Sigmoid colon (tissue), 7 donors: ENCODE measurements around the gene FIGLA. TPM values are rescaled to one million over a fixed set of nuclear protein-coding genes. Genes with fewer than 3 reads are reported as not detected.

Source experiments
- DNase-seq: peaks from one replicate; pipeline ENCODE4 v3.0.0-alpha.2; 2019
- H3K27ac ChIP-seq, 4 donors: fragments of 200-600 bp; sonication (generic); one replicate each; pipeline ENCODE4 v1.5.1; 2016 to 2019; ENCODE audit warnings: mild to moderate bottlenecking in 1 of 4
- H3K27me3 ChIP-seq, 3 donors: fragments of 200-600 bp; sonication (generic); one replicate each; pipeline ENCODE4 v1.5.1; 2019; ENCODE audit warnings: mild to moderate bottlenecking in 1 of 3
- H3K36me3 ChIP-seq, 4 donors: fragments of 200-600 bp; sonication (generic); one replicate each; pipeline ENCODE4 v1.5.1; 2016 to 2019
- H3K4me1 ChIP-seq, 4 donors: fragments of 200-600 bp; sonication (generic); one replicate each; pipeline ENCODE4 v1.5.1; 2017 to 2019
- H3K4me3 ChIP-seq, 4 donors: fragments of 200-600 bp; sonication (generic); one replicate each; pipeline ENCODE4 v1.5.1; 2017 to 2019; ENCODE audit warnings: mild to moderate bottlenecking in 2 of 4, moderate library complexity in 1 of 4
- H3K9me3 ChIP-seq, 4 donors: fragments of 200-600 bp in 3 of 4; sonication (generic) in 3 of 4; one replicate each; pipeline versions ENCODE4 v1.5.1 to v1.6.1; 2013 to 2019
- EP300 ChIP-seq, 4 donors: sonication (generic); formaldehyde crosslinking; IDR thresholded peaks; one replicate each; pipeline ENCODE4 v1.6.1; 2017; ENCODE audit warnings: antibody characterized with exemption in 4 of 4
- POLR2A ChIP-seq, 2 donors: fragments of 450-650 bp; IDR thresholded peaks; one replicate each; pipeline ENCODE4 v1.6.1; 2016; ENCODE audit warnings: antibody characterized with exemption in 2 of 2, mild to moderate bottlenecking in 2 of 2, moderate library complexity in 2 of 2
- POLR2AphosphoS5 ChIP-seq, 4 donors: sonication (generic); formaldehyde crosslinking; IDR thresholded peaks; one replicate each; pipeline ENCODE4 v1.6.1; 2017; ENCODE audit warnings: antibody characterized with exemption in 4 of 4
- WGBS, 2 donors: extraction: QIAGEN DNeasy Blood & Tissue Kit; methylation state at CpG; one replicate each; pipeline ENCODE4 v1.1.7; 2013; 5-methylcytosine and 5-hydroxymethylcytosine counted together
- intact Hi-C: fragments of 100-400 bp; cut with DNase I; formaldehyde crosslinking; loops from one replicate; pipeline ENCODE4 v1.15.1; 2023
- polyA plus RNA-seq, 3 donors: library from polyadenylated mRNA; stranded (reverse); fragments of 200-250 nt; gene quantifications; one replicate each; pipeline ENCODE4 v1.2.3, GENCODE V29; 2013
- small RNA-seq, 3 donors: library from RNA; depleted of rRNA; stranded (forward); fragments of <200 nt; gene quantifications; one replicate each; pipeline ENCODE3, GENCODE V24; 2016
- total RNA-seq, 4 donors: library from RNA; depleted of rRNA; stranded (reverse); fragments of >200 nt; gene quantifications; one replicate each; pipeline ENCODE4 v1.1.0, GENCODE V29; 2016
- TF ChIP-seq, protein P1 (sequence below), 4 experiments: fragments of 450-650 bp in 3 of 4; fragments of 200-600 bp in 1 of 4; IDR thresholded peaks; one replicate each; pipeline ENCODE4 v1.5.1; 2016 to 2019; ENCODE audit warnings: antibody characterized with exemption in 4 of 4, mild to moderate bottlenecking in 3 of 4, moderate library complexity in 2 of 4
- donor health status: healthy with polysubstance abuse.
- donor health status: Bipolar disorder and iron deficiency.
- donor health status: healthy.

Gene FIGLA
- total and polyA plus RNA-seq, 7 donors, result not detected

DNA sequence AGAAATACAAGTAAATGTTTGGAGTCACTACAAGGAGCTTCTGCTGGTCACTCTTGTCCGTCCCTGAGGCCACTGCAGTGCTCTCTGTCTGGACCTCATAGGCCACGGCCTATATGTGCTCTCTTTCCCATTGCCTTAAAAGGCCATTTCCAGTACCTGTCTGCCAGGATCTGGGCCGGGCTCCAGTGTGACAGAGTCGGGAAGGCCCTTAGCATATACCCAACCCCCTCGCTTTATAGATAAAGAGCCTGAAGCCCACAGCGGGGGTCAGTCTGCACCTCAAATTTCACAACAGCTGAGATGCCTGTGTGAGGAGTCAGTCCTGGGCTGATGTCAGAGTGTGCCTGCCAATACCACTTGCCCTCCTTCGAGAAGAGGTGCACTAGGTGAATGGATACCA, 62.3 kb downstream of the FIGLA start:
- intact Hi-C loops, result no loop called here
- Histone ChIP-seq H3K4me1 (no peaks in the 10 kb centered on the region), H3K27me3 (no peaks in the 10 kb centered on the region), H3K4me3 (no peak overlapping the region), H3K9me3 (no peaks in the 10 kb centered on the region), H3K27ac (no peak overlapping the region), H3K36me3 (no peaks in the 10 kb centered on the region)
- 75 to 79% methylated on average over 7 of the region's 7 CpGs for WGBS, 2 donors
- TF ChIP-seq, protein P1, sequence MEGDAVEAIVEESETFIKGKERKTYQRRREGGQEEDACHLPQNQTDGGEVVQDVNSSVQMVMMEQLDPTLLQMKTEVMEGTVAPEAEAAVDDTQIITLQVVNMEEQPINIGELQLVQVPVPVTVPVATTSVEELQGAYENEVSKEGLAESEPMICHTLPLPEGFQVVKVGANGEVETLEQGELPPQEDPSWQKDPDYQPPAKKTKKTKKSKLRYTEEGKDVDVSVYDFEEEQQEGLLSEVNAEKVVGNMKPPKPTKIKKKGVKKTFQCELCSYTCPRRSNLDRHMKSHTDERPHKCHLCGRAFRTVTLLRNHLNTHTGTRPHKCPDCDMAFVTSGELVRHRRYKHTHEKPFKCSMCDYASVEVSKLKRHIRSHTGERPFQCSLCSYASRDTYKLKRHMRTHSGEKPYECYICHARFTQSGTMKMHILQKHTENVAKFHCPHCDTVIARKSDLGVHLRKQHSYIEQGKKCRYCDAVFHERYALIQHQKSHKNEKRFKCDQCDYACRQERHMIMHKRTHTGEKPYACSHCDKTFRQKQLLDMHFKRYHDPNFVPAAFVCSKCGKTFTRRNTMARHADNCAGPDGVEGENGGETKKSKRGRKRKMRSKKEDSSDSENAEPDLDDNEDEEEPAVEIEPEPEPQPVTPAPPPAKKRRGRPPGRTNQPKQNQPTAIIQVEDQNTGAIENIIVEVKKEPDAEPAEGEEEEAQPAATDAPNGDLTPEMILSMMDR (IDR thresholded peaks at IDR 0.05), result no peak
- no peak for TF ChIP-seq EP300 (IDR thresholded peaks at IDR 0.05)
- TF ChIP-seq POLR2AphosphoS5 (IDR thresholded peaks at IDR 0.05), result no peak
- no peak for TF ChIP-seq POLR2A (IDR thresholded peaks at IDR 0.05)
- DNase-seq, result no peak

Small RNA genes lying within 50 kb of the gene (small RNA-seq; reads per million reads assigned to genes)
- gene HMGN2P21, result 0 reads per million in 3 donors

Other genes with a start within 250 kb of the FIGLA start
- gene TGFA, start 236.8 kb downstream of the FIGLA start, total RNA-seq, result 1 to 10 TPM in 2 of 4 donors, under 1 TPM in 1, not detected in 1; 0.33 to 3.2 (median 1.1) TPM
- gene TGFA, start 236.8 kb downstream of the FIGLA start, polyA plus RNA-seq, result 10 to 100 TPM in 1 of 3 donors, 1 to 10 TPM in 2; 3.0 to 12.7 (median 8.7) TPM
- 1 to 10 TPM; 1.3 to 5.8 (median 3.9) TPM for gene ADD2, start 22.4 kb downstream of the FIGLA start, total RNA-seq
- 1 to 10 TPM in 1 of 3 donors, under 1 TPM in 1, not detected in 1; under 0.01 to 2.7 TPM for gene ADD2, start 22.4 kb downstream of the FIGLA start, polyA plus RNA-seq
- under 1 TPM in 1 of 4 donors, not detected in 3; 0.55 TPM for gene CLEC4F, start 30.0 kb upstream of the FIGLA start, total RNA-seq
- gene CLEC4F, start 30.0 kb upstream of the FIGLA start, polyA plus RNA-seq, result under 1 TPM in 1 of 3 donors, not detected in 2; 0.15 TPM
- gene CD207, start 45.2 kb upstream of the FIGLA start, total RNA-seq, result under 1 TPM in 2 of 4 donors, not detected in 2; 0.27 to 0.71 TPM
- under 1 TPM in 1 of 3 donors, not detected in 2; 0.06 TPM for gene CD207, start 45.2 kb upstream of the FIGLA start, polyA plus RNA-seq
- gene VAX2, start 109.9 kb upstream of the FIGLA start, total RNA-seq, result 1 to 10 TPM in 1 of 4 donors, under 1 TPM in 1, not detected in 2; 0.83 to 1.8 TPM
- under 1 TPM in 2 of 3 donors, not detected in 1; 0.07 to 0.60 TPM for gene VAX2, start 109.9 kb upstream of the FIGLA start, polyA plus RNA-seq
- 1 to 10 TPM in 1 of 4 donors, under 1 TPM in 1, not detected in 2; 0.66 to 1.9 TPM for gene ATP6V1B1, start 145.3 kb upstream of the FIGLA start, total RNA-seq
- under 1 TPM in 1 of 3 donors, not detected in 2; 0.16 TPM for gene ATP6V1B1, start 145.3 kb upstream of the FIGLA start, polyA plus RNA-seq
- 1 to 10 TPM in 2 of 4 donors, under 1 TPM in 2; 0.49 to 1.9 (median 0.87) TPM for gene ANKRD53, start 188.0 kb upstream of the FIGLA start, total RNA-seq
- 1 to 10 TPM in 2 of 3 donors, not detected in 1; 1.0 to 1.2 TPM for gene ANKRD53, start 188.0 kb upstream of the FIGLA start, polyA plus RNA-seq
- 10 to 100 TPM; 19.5 to 26.5 (median 22.8) TPM for gene TEX261, start 204.2 kb upstream of the FIGLA start, total RNA-seq
- 10 to 100 TPM; 12.0 to 47.6 (median 16.8) TPM for gene TEX261, start 204.2 kb upstream of the FIGLA start, polyA plus RNA-seq